Esophagus muscularis mucosa (tissue), 3 donors: ENCODE data around the gene ACTL6B.

Experiments
- CTCF ChIP-seq, 3 experiments: fragments of 200-600 bp in 2 of 3; fragments of 450-650 bp in 1 of 3; sonication (generic) in 2 of 3; IDR thresholded peaks; one replicate each; pipeline ENCODE4 v1.5.1; 2017 to 2019; ENCODE audit warnings: antibody characterized with exemption in 3 of 3, mild to moderate bottlenecking in 2 of 3, moderate library complexity in 1 of 3
- EP300 ChIP-seq: sonication (generic); formaldehyde crosslinking; IDR thresholded peaks from one replicate; pipeline ENCODE4 v1.6.1; 2017; ENCODE audit warnings: antibody characterized with exemption

- TF ChIP-seq CTCF (IDR thresholded peaks at IDR 0.05) (no peak), EP300 (no peak)
Observed at GRCh38 chr7:100671353-100672327, 15.4 kb upstream of the ACTL6B start.
